ENCODE results near the gene TTC8. TPM values are rescaled to one million over a fixed set of nuclear protein-coding genes. Genes with fewer than 3 reads are reported as not detected.

The TTC8 gene
- total RNA-seq, 1 experiment from 2014 or later, result 9.2 TPM

DNA sequence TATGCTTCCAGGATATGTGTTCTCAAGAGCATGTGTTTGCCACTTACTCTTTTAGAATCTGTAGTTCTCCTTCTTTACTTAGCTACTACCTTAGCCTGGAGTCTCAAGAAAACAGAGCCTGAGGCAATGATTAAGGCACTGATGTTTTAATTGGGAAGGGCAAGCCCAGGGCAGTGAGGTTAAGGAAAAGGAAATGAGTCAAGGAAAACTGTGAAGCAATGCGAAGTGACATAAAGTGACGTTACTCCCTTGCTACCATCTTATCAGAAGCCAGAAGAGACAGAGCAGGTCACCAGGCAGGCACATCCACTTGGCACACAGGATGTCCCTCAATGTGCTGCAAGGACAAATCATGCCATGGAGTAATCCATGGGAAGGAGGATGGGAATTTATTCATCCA is 20.4 kb upstream of the TTC8 start:
- TF ChIP-seq, protein P1, sequence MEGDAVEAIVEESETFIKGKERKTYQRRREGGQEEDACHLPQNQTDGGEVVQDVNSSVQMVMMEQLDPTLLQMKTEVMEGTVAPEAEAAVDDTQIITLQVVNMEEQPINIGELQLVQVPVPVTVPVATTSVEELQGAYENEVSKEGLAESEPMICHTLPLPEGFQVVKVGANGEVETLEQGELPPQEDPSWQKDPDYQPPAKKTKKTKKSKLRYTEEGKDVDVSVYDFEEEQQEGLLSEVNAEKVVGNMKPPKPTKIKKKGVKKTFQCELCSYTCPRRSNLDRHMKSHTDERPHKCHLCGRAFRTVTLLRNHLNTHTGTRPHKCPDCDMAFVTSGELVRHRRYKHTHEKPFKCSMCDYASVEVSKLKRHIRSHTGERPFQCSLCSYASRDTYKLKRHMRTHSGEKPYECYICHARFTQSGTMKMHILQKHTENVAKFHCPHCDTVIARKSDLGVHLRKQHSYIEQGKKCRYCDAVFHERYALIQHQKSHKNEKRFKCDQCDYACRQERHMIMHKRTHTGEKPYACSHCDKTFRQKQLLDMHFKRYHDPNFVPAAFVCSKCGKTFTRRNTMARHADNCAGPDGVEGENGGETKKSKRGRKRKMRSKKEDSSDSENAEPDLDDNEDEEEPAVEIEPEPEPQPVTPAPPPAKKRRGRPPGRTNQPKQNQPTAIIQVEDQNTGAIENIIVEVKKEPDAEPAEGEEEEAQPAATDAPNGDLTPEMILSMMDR (conservative IDR thresholded peaks at IDR 0.05), result no peak
- no peak for DNase-seq
- no peaks in the 10 kb centered on the region for H3K79me2 ChIP-seq (ENCODE audit: insufficient read depth, low read length)
- no peak overlapping the region for H2BK120ac ChIP-seq (ENCODE audit: low read depth, low read length, poor library complexity, severe bottlenecking)
- no peak overlapping the region for H2AFZ ChIP-seq (ENCODE audit: low read length)
- H3K4ac ChIP-seq (ENCODE audit: low read depth, low read length), result no peak overlapping the region
- WGBS (ENCODE audit: extremely low coverage, insufficient read length, low lambda C conversion rate), result no CpG with 5 or more reads among the region's 2 CpGs
- no peaks in the 10 kb centered on the region for H3K27me3 ChIP-seq (ENCODE audit: insufficient read depth, low read length)
- H3K9me3 ChIP-seq (ENCODE audit: control insufficient read depth, low read depth, low read length), result no peaks in the 10 kb centered on the region
- no peak overlapping the region for H3K56ac ChIP-seq (ENCODE audit: insufficient read length, low read depth, low read length)
- no peak overlapping the region for H3T11ph ChIP-seq (ENCODE audit: low read length)
- H3K23ac ChIP-seq (ENCODE audit: insufficient read length, low read depth, low read length), result no peak overlapping the region
- H3K18ac ChIP-seq (ENCODE audit: insufficient read length, low read depth, low read length), result no peak overlapping the region
- H3K27ac ChIP-seq (ENCODE audit: insufficient read length, low read depth, low read length), result no peak overlapping the region
- H2BK15ac ChIP-seq (ENCODE audit: low read depth, low read length), result no peak overlapping the region
- no peak overlapping the region for H2BK12ac ChIP-seq (ENCODE audit: insufficient read length, low read depth, low read length)
- no peak overlapping the region for H2AK5ac ChIP-seq (ENCODE audit: insufficient read length, low read length)
- H4K20me1 ChIP-seq (ENCODE audit: control insufficient read depth, insufficient read depth, insufficient read length), result no peaks in the 10 kb centered on the region
- H4K5ac ChIP-seq (ENCODE audit: insufficient read length, low read depth, low read length), result no peak overlapping the region
- H4K91ac ChIP-seq (ENCODE audit: insufficient read length, low read depth, low read length), result no peak overlapping the region
- H3K4me3 Mint-ChIP-seq, result no peak overlapping the region
- H3K36me3 Mint-ChIP-seq (ENCODE audit: insufficient read depth in 1 of 3, low read depth in 3 of 3), result peaks cover 0 to 7% (median 5%) of the 10 kb centered on the region in 3 experiments; a peak in 2 of 7 replicates
- H3K79me1 ChIP-seq (ENCODE audit: insufficient read depth, low read depth, low read length, poor library complexity, severe bottlenecking), result no peaks in the 10 kb centered on the region
- H3K27ac Mint-ChIP-seq, result no peak overlapping the region
- no peaks in the 10 kb centered on the region for H3K23me2 ChIP-seq (ENCODE audit: insufficient read length, low read depth, low read length, poor library complexity, severe bottlenecking)
- no peak overlapping the region for H3K9ac ChIP-seq (ENCODE audit: extremely low read depth, insufficient read length, low read length)
- H4K8ac ChIP-seq (replicated peaks; ENCODE audit: insufficient read length, low read depth, low read length), result no peak overlapping the region
- no peaks in the 10 kb centered on the region for H3K4me1 ChIP-seq (ENCODE audit: insufficient read depth, low read length)
- H3K27me3 Mint-ChIP-seq (ENCODE audit: low read depth), result peaks cover 31% of the 10 kb centered on the region
- peaks cover 2 to 5% of the 10 kb centered on the region in 2 experiments; a peak in 1 of 4 replicates for H3K4me1 Mint-ChIP-seq
- H3K14ac ChIP-seq (ENCODE audit: insufficient read depth, low read length), result no peak overlapping the region
- no peak overlapping the region for H2BK5ac ChIP-seq (ENCODE audit: insufficient read length, low read length)
- H2BK20ac ChIP-seq (ENCODE audit: low read depth, low read length, poor library complexity, severe bottlenecking), result no peak overlapping the region
- peaks cover 10 to 11% of the 10 kb centered on the region in 2 experiments; a peak in 4 of 5 replicates for H3K9me3 Mint-ChIP-seq
- no peak overlapping the region for H3K4me2 ChIP-seq (ENCODE audit: insufficient read depth, insufficient read length, low read length)

Data from H9 (cell line).